Measurements from ENCODE around the gene RNASET2. TPM values are rescaled to one million over a fixed set of nuclear protein-coding genes. Genes with fewer than 3 reads are reported as not detected.
"Not testable (repeated sequence)": the region's sequence is repeated elsewhere in the genome, so short reads cannot be mapped to it uniquely, and the experiment has no call there.

Gene RNASET2
- total RNA-seq, 1 donor from 2014 or later: 15.3 TPM

DNA sequence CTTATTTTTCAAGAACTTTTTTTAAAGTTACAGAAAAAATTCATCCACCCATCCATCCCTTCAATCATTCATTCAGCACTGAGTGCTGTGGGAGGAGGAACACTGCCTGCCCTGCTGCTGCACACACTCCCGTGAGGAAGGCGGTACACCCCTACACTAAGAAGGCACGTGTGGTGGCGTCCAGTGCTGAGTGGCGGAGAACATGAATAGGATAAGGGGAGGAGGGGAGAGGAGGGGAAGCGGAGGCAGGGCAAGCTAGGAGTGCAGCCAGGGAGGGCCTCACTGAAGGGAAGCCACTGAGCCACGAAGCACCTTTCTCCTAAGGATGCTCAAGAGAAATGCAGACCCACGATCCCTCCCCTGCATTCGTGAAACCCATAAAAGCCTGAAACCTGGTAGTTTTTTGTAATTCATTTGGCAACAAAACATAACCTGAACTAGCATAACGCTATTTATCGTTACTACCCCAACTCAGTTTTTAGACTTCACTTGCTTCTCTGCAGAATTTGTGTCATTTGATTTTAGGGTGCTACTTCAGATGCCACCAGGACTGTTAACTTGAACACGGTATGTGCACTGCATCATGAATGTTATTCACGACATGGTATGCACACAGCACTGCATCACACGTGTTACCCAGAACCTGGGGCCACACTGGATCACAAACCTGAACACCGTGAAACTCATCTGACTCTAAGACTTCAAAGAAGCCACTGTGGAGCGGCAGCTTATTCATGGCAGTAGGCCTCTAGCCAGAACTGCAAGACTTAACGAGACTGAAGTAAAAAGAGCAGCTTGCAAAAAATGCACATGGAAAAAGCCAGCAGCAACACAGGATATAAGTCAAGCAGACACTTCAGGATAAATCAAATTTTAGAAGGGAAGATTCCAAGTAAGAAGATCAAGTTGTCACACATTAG, 3.5 kb downstream of the RNASET2 start:
- Mint-ChIP-seq H3K36me3 (ENCODE audit: low read depth) (peaks cover 11% of the 10 kb centered on the region), H3K27ac (ENCODE audit: unreplicated experiment) (no peak overlapping the region), H3K27me3 (ENCODE audit: low read depth) (peaks cover 9% of the 10 kb centered on the region), H3K4me1 (peaks cover 37% of the 10 kb centered on the region), H3K4me3 (peak overlapping the region; percentile 20), H3K9me3 (peaks cover 8% of the 10 kb centered on the region)
- no peak for DNase-seq (ENCODE audit: low read depth, low spot score)
- TF ChIP-seq CTCF (conservative IDR thresholded peaks at IDR 0.05): no peak

GRCh38 chr6:166952121-166952520, 4.2 kb downstream of the RNASET2 start:
- Mint-ChIP-seq H3K36me3 (ENCODE audit: low read depth) (peaks cover 11% of the 10 kb centered on the region), H3K4me3 (peak overlapping the region; percentile 44), H3K27ac (ENCODE audit: unreplicated experiment) (no peak overlapping the region), H3K9me3 (peaks cover 8% of the 10 kb centered on the region), H3K27me3 (ENCODE audit: low read depth) (peaks cover 6% of the 10 kb centered on the region), H3K4me1 (peaks cover 30% of the 10 kb centered on the region)
- no peak for DNase-seq (ENCODE audit: low read depth, low spot score)
- no peak for TF ChIP-seq CTCF (conservative IDR thresholded peaks at IDR 0.05)

DNA sequence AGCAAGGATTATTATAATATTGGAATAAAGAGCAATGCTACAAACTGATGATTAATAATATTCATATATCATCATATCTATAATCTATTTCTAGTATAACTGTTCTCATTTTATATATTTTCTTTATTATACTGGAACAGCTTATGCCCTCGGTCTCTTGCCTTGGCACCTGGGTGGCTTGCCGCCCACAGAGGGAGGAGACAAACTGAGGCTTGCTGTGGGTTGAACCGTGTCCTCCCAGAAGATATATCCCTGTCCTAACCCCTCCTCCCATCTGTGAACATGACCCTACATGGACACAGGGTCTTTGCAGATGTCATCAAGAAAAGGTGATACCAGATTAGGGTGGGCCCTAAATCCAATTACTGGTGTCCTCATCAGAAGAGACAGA, 4.7 kb downstream of the RNASET2 start:
- Mint-ChIP-seq H3K4me3 (peak overlapping the region; percentile 55), H3K27ac (ENCODE audit: unreplicated experiment) (no peak overlapping the region), H3K36me3 (ENCODE audit: low read depth) (peaks cover 11% of the 10 kb centered on the region), H3K27me3 (ENCODE audit: low read depth) (peaks cover 6% of the 10 kb centered on the region), H3K4me1 (peaks cover 30% of the 10 kb centered on the region), H3K9me3 (peaks cover 8% of the 10 kb centered on the region)
- no peak for DNase-seq (ENCODE audit: low read depth, low spot score)
- TF ChIP-seq CTCF (conservative IDR thresholded peaks at IDR 0.05): no peak

GRCh38 chr6:166950892-166951669, 5.3 kb downstream of the RNASET2 start:
- H3K4me1 Mint-ChIP-seq: peaks cover 30% of the 10 kb centered on the region
- not testable (repeated sequence) for H3K27me3 Mint-ChIP-seq (ENCODE audit: low read depth); H3K9me3 Mint-ChIP-seq
- peak overlapping the region; percentile 55 for H3K4me3 Mint-ChIP-seq
- peak; percentile 74 for TF ChIP-seq CTCF (conservative IDR thresholded peaks at IDR 0.05)
- H3K27ac Mint-ChIP-seq (ENCODE audit: unreplicated experiment): peak overlapping the region; percentile 62
- peak; percentile 58 for DNase-seq (ENCODE audit: low read depth, low spot score)
- peaks cover 11% of the 10 kb centered on the region for H3K36me3 Mint-ChIP-seq (ENCODE audit: low read depth)

DNA sequence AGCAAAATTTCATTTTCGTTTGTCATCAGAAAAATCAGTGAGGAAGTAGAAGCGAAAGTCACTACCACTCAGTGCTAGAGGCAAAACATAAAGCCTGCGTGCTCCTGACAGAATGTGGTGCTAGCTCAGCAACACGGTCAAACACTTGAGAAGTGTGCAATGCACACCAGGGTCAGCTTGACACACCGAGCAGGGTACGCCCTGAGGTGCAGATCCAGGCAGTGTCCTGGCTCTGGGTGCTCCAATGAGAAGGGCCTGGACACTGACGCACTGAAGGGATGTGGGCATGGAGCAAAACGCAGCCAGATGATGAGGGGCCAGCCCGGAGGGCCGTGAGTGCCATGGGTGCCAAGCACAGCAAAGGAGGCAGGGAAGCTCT, 5.9 kb downstream of the RNASET2 start:
- Mint-ChIP-seq H3K27me3 (ENCODE audit: low read depth) (peaks cover 5% of the 10 kb centered on the region), H3K4me1 (peaks cover 28% of the 10 kb centered on the region), H3K9me3 (peaks cover 8% of the 10 kb centered on the region), H3K27ac (ENCODE audit: unreplicated experiment) (no peak overlapping the region), H3K4me3 (no peak overlapping the region), H3K36me3 (ENCODE audit: low read depth) (peaks cover 11% of the 10 kb centered on the region)
- DNase-seq (ENCODE audit: low read depth, low spot score): no peak
- no peak for TF ChIP-seq CTCF (conservative IDR thresholded peaks at IDR 0.05)
